Measurements from ENCODE around the gene LYSMD4. TPM values are rescaled to one million over a fixed set of nuclear protein-coding genes. Genes with fewer than 3 reads are reported as not detected.

The LYSMD4 gene
- total and polyA plus RNA-seq, 10 donors = 2.5 to 13.3 (median 6.0) TPM

- H3K27me3 ChIP-seq (replicated peaks in 1 of 7) = no peaks in the 10 kb centered on the region
- H3K27ac ChIP-seq = peak overlapping the region; percentile 55 to 83 (median 76)
- no peak for DNase-seq
- H3K4me1 ChIP-seq = peaks cover 13 to 51% (median 36%) of the 10 kb centered on the region in 6 donors
- TF ChIP-seq POLR2A (IDR thresholded peaks at IDR 0.05) (no peak), POLR2AphosphoS5 (IDR thresholded peaks at IDR 0.05) (no peak)
- TF ChIP-seq, protein P1, sequence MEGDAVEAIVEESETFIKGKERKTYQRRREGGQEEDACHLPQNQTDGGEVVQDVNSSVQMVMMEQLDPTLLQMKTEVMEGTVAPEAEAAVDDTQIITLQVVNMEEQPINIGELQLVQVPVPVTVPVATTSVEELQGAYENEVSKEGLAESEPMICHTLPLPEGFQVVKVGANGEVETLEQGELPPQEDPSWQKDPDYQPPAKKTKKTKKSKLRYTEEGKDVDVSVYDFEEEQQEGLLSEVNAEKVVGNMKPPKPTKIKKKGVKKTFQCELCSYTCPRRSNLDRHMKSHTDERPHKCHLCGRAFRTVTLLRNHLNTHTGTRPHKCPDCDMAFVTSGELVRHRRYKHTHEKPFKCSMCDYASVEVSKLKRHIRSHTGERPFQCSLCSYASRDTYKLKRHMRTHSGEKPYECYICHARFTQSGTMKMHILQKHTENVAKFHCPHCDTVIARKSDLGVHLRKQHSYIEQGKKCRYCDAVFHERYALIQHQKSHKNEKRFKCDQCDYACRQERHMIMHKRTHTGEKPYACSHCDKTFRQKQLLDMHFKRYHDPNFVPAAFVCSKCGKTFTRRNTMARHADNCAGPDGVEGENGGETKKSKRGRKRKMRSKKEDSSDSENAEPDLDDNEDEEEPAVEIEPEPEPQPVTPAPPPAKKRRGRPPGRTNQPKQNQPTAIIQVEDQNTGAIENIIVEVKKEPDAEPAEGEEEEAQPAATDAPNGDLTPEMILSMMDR (IDR thresholded peaks at IDR 0.05 in 8 of 11, conservative IDR thresholded peaks at IDR 0.05 in 3 of 11) = peak in 9 of 11 experiments; percentile 22 to 77 (median 61)
- H3K9me3 ChIP-seq = no peaks in the 10 kb centered on the region
- H3K36me3 ChIP-seq = peaks cover 0 to 23% (median 0%) of the 10 kb centered on the region in 6 donors
- intact Hi-C loops (cut with DNase I; ENCODE audit: low total_unique reads) = loop anchor here (5.0 to 10.0 kb wide), 2 partner anchors 139 to 417 kb away; partner anchors contain the start of gene MEF2A
- 20 to 32% (median 27%) methylated on average over 7 of the region's 7 CpGs for WGBS, 5 donors
- no peak overlapping the region for H3K4me3 ChIP-seq
Measured at GRCh38 chr15:99703603-99704443, 29.4 kb downstream of the LYSMD4 start.

DNA sequence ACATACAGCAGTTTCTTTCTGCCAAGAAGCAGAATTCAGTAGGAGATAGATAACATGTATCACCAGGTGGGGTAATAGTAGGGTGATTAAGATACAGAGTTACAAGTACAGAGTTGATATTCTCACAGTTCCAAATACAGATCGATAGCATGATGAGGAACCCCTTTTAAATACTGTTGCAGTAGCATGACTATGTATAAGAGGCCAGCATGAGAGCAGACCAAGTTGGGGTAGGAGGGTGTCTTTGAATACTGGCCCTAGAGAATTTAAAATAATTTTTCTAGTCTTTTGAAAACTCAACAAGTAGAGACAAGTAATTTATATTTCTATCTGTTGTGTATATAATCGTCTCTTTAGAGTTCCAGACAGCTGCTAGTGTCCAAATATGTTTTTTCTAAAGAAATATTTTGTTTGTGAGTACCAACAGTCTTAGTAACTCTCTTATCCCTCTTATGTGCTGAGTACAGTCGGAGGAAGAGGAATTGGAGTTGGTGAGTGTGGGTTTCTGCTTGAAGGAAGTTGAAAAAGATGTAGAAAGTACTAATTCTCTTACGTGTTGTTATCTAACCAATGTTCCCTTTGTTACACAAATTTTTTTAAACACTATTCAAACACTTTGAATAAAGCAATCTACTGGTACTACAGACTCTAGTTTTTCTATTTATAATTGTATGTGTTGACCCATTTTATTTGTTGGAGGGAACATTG, 30.2 kb downstream of the LYSMD4 start:
- no peak for DNase-seq
- Histone ChIP-seq H3K9me3 (no peaks in the 10 kb centered on the region), H3K27me3 (replicated peaks in 1 of 7) (no peaks in the 10 kb centered on the region), H3K36me3 (peaks cover 0 to 16% (median 0%) of the 10 kb centered on the region in 6 donors), H3K4me3 (no peak overlapping the region), H3K4me1 (peaks cover 8 to 44% (median 30%) of the 10 kb centered on the region in 6 donors), H3K27ac (peak overlapping the region; percentile 14 to 83 (median 76))
- intact Hi-C loops (cut with DNase I; ENCODE audit: low total_unique reads) = loop anchor here (5.0 to 10.0 kb wide), 2 partner anchors 138 to 416 kb away; partner anchors contain the start of gene MEF2A
- TF ChIP-seq, protein P1 (IDR thresholded peaks at IDR 0.05 in 8 of 11, conservative IDR thresholded peaks at IDR 0.05 in 3 of 11) = no peak
- TF ChIP-seq POLR2AphosphoS5 (IDR thresholded peaks at IDR 0.05) (no peak), POLR2A (IDR thresholded peaks at IDR 0.05) (no peak)
- 39 to 46% (median 43%) methylated on average over 4 of the region's 4 CpGs for WGBS, 5 donors

DNA sequence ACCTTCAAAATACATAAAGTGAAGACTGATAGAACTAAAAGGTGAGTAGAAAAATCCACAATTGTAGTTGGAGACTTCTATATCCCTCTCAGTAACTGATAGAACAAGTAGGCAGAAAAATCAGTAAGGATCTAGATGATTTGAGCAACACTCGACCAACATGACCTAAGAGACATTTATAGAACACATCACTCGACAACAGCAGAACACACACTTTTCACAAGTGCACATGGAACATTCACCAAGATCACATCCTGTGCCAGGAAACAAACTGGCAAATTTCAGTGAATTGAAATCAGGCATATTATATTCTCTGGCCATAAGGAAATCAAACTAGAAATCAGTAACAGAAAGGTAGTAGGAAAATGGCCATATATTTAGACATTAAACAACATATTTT, 37.1 kb downstream of the LYSMD4 start:
- intact Hi-C loops (cut with DNase I; ENCODE audit: low total_unique reads) = no loop called here
- no peaks in the 10 kb centered on the region for H3K27me3 ChIP-seq (replicated peaks in 1 of 7)
- no peaks in the 10 kb centered on the region for H3K4me1 ChIP-seq
- 53 to 82% (median 65%) methylated on average over 2 of the region's 2 CpGs for WGBS, 5 donors
- peak overlapping the region in 2 of 8 donors; percentile 10 to 25 for H3K27ac ChIP-seq
- TF ChIP-seq POLR2A (IDR thresholded peaks at IDR 0.05) = no peak
- TF ChIP-seq POLR2AphosphoS5 (IDR thresholded peaks at IDR 0.05) = peak in 1 of 3 donors; percentile 32
- TF ChIP-seq, protein P1 (IDR thresholded peaks at IDR 0.05 in 8 of 11, conservative IDR thresholded peaks at IDR 0.05 in 3 of 11) = no peak
- H3K36me3 ChIP-seq = peaks cover 0 to 63% (median 30%) of the 10 kb centered on the region in 6 donors
- no peak for DNase-seq
- no peak overlapping the region for H3K4me3 ChIP-seq
- H3K9me3 ChIP-seq = no peaks in the 10 kb centered on the region

Measured in spleen (tissue), 11 donors.